Common myeloid progenitor, CD34-positive (primary cell): ENCODE results near the gene SLC1A4. TPM values are rescaled to one million over a fixed set of nuclear protein-coding genes. Genes with fewer than 3 reads are reported as not detected.

Experiments used
- CTCF ChIA-PET: fragments of 350-600 bp; sonication (Branson Sonifier 250); formaldehyde crosslinking; loops from one replicate; lab custom pipeline; 2021; ENCODE audit warnings: antibody characterized with exemption; lab: Charles Lee
- POLR2A ChIA-PET: fragments of 350-600 bp; sonication (Branson Sonifier 250); formaldehyde crosslinking; loops from one replicate; lab custom pipeline; 2021; ENCODE audit warnings: antibody characterized with exemption; lab: Charles Lee
- DNase-seq, 3 donors: peaks; one replicate each; pipeline versions ENCODE4 v3.0.0 to v3.0.0-alpha.2; 2013
- H3K27ac ChIP-seq, 2 experiments: 1 replicate in 1 of 2; 2 replicates in 1 of 2; pipeline ENCODE4 v1.7.0; 2013; ENCODE audit warnings: inconsistent platforms in 2 of 2, low read length in 2 of 2, mild to moderate bottlenecking in 2 of 2, low read depth in 1 of 2, moderate library complexity in 1 of 2; ENCODE audit not compliant: severe bottlenecking in 2 of 2, insufficient read depth in 1 of 2, poor library complexity in 1 of 2
- H3K27me3 ChIP-seq, 5 experiments: replicated peaks in 2 of 5; 1 replicate in 3 of 5; 2 replicates in 2 of 5; pipeline versions ENCODE4 v1.6.1 to v1.7.0; 2013; ENCODE audit warnings: low read length in 4 of 5, mild to moderate bottlenecking in 2 of 5, moderate library complexity in 2 of 5, inconsistent platforms in 1 of 5; ENCODE audit not compliant: insufficient read depth in 5 of 5, control insufficient read depth in 4 of 5
- H3K36me3 ChIP-seq, 4 experiments: 1 replicate in 2 of 4; 2 replicates in 2 of 4; pipeline versions ENCODE4 v1.6.1 to v1.7.0; 2013; ENCODE audit warnings: low read length in 3 of 4, control low read depth in 1 of 4, mild to moderate bottlenecking in 1 of 4; ENCODE audit not compliant: control insufficient read depth in 4 of 4, insufficient read depth in 4 of 4
- H3K4me1 ChIP-seq, 4 experiments: 1 replicate in 3 of 4; 2 replicates in 1 of 4; pipeline versions ENCODE4 v1.6.1 to v1.7.1; 2013; ENCODE audit warnings: low read length in 3 of 4, mild to moderate bottlenecking in 3 of 4, control low read depth in 1 of 4, inconsistent platforms in 1 of 4, moderate library complexity in 1 of 4; ENCODE audit not compliant: control insufficient read depth in 4 of 4, insufficient read depth in 4 of 4; ENCODE audit errors: control extremely low read depth in 1 of 4
- H3K4me3 ChIP-seq, 7 experiments: 1 replicate in 4 of 7; 2 replicates in 3 of 7; pipeline versions ENCODE4 v1.5.1 to v1.7.0; 2013; ENCODE audit warnings: mild to moderate bottlenecking in 7 of 7, low read length in 6 of 7, moderate library complexity in 6 of 7, inconsistent platforms in 2 of 7, low read depth in 2 of 7, control low read depth in 1 of 7; ENCODE audit not compliant: insufficient read depth in 4 of 7, control insufficient read depth in 1 of 7; ENCODE audit errors: extremely low read depth in 1 of 7
- H3K9me3 ChIP-seq, 5 experiments: 1 replicate in 4 of 5; 2 replicates in 1 of 5; pipeline versions ENCODE4 v1.6.1 to v1.7.1; 2013; ENCODE audit warnings: low read length in 4 of 5, mild to moderate bottlenecking in 2 of 5, inconsistent platforms in 1 of 5, low read depth in 1 of 5, moderate library complexity in 1 of 5; ENCODE audit not compliant: control insufficient read depth in 4 of 5, insufficient read depth in 2 of 5; ENCODE audit errors: control extremely low read depth in 1 of 5
- WGBS: methylation state at CpG from one replicate; pipeline ENCODE4 v1.1.5; 2013; ENCODE audit not compliant: insufficient coverage; 5-methylcytosine and 5-hydroxymethylcytosine counted together
- polyA plus RNA-seq: library from polyadenylated mRNA; unstranded; fragments of 120-200 nt; gene quantifications from one replicate; pipeline ENCODE4 v1.2.1, GENCODE V29; 2013

The SLC1A4 gene
- 18.0 TPM for polyA plus RNA-seq

GRCh38 chr2:64989126-64989981 is at the start of gene SLC1A4:
TSS of gene SLC1A4 (plus strand) at chr2:64989399. CDS start at chr2:64989644, 245 bp downstream.
- DNase-seq: peak; percentile 87 to 92 (median 92)
- H3K4me1 ChIP-seq: peaks cover 7 to 67% (median 51%) of the 10 kb centered on the region in 4 experiments
- H3K9me3 ChIP-seq: no peaks in the 10 kb centered on the region
- under 1% methylated on average over 87 of the region's 109 CpGs for WGBS
- ChIA-PET CTCF (interaction anchor here (1.0 to 9.2 kb wide), 7 partner anchors 7 to 71 kb away, joined by 3 to 60 read pairs (median 7); no protein-coding TSS in a partner anchor), POLR2A (interaction anchor here (0.6 to 2.7 kb wide), 11 partner anchors 15 to 227 kb away, joined by 3 to 10 read pairs (median 3); no protein-coding TSS in a partner anchor)
- H3K27me3 ChIP-seq: no peaks in the 10 kb centered on the region
- H3K36me3 ChIP-seq: peaks cover 0 to 24% (median 5%) of the 10 kb centered on the region in 4 experiments
- peak within 1 kb of the TSS; percentile 93 to 98 for H3K27ac ChIP-seq
- peak within 1 kb of the TSS; percentile 69 to 88 (median 83) for H3K4me3 ChIP-seq

GRCh38 chr2:64941143-64941542 is 48.1 kb upstream of the SLC1A4 start:
- CTCF ChIA-PET: interaction anchor here (0.8 to 4.8 kb wide), 6 partner anchors 8 to 323 kb away, joined by 3 to 36 read pairs (median 6); no protein-coding TSS in a partner anchor

GRCh38 chr2:64941801-64942200 is 47.4 kb upstream of the SLC1A4 start:
- 61% methylated on average over 4 of the region's 5 CpGs for WGBS
- DNase-seq: no peak
- Histone ChIP-seq H3K36me3 (no peaks in the 10 kb centered on the region), H3K4me3 (no peak overlapping the region), H3K4me1 (peaks cover 19 to 75% (median 73%) of the 10 kb centered on the region in 4 experiments), H3K27me3 (no peaks in the 10 kb centered on the region), H3K27ac (no peak overlapping the region), H3K9me3 (no peaks in the 10 kb centered on the region)
- ChIA-PET CTCF (interaction anchor here (0.7 to 4.8 kb wide), 9 partner anchors 9 to 323 kb away, joined by 3 to 36 read pairs (median 4); no protein-coding TSS in a partner anchor), POLR2A (interaction anchor here (0.7 to 1.2 kb wide), 2 partner anchors 23 to 47 kb away, joined by 3 to 4 read pairs; partner anchors contain the start of gene SLC1A4)

More at GRCh38 chr2:64941143-64941542, 48.1 kb upstream of the SLC1A4 start:
- Histone ChIP-seq H3K4me1 (peaks cover 18 to 69% (median 66%) of the 10 kb centered on the region in 4 experiments), H3K27ac (no peak overlapping the region), H3K36me3 (no peaks in the 10 kb centered on the region), H3K27me3 (no peaks in the 10 kb centered on the region), H3K9me3 (no peaks in the 10 kb centered on the region), H3K4me3 (no peak overlapping the region)
- POLR2A ChIA-PET: interaction anchor here (1.2 kb wide), 1 partner anchor 48 kb away, joined by 3 read pairs; the partner anchor contains the start of gene SLC1A4
- DNase-seq: no peak
- WGBS: no CpG with 5 or more reads among the region's 3 CpGs

GRCh38 chr2:64942693-64943092 is 46.5 kb upstream of the SLC1A4 start:
- no peak overlapping the region for H3K4me3 ChIP-seq
- no peaks in the 10 kb centered on the region for H3K27me3 ChIP-seq
- 95% methylated on average over 5 of the region's 5 CpGs for WGBS
- ChIA-PET POLR2A (interaction anchor here (1.0 kb wide), 1 partner anchor 48 kb away, joined by 3 read pairs; no protein-coding TSS in a partner anchor), CTCF (interaction anchor here (1.2 to 4.8 kb wide), 8 partner anchors 10 to 92 kb away, joined by 3 to 36 read pairs (median 6); no protein-coding TSS in a partner anchor)
- no peaks in the 10 kb centered on the region for H3K36me3 ChIP-seq
- H3K9me3 ChIP-seq: no peaks in the 10 kb centered on the region
- no peak for DNase-seq
- H3K27ac ChIP-seq: no peak overlapping the region
- peaks cover 20 to 84% (median 78%) of the 10 kb centered on the region in 4 experiments for H3K4me1 ChIP-seq

DNA sequence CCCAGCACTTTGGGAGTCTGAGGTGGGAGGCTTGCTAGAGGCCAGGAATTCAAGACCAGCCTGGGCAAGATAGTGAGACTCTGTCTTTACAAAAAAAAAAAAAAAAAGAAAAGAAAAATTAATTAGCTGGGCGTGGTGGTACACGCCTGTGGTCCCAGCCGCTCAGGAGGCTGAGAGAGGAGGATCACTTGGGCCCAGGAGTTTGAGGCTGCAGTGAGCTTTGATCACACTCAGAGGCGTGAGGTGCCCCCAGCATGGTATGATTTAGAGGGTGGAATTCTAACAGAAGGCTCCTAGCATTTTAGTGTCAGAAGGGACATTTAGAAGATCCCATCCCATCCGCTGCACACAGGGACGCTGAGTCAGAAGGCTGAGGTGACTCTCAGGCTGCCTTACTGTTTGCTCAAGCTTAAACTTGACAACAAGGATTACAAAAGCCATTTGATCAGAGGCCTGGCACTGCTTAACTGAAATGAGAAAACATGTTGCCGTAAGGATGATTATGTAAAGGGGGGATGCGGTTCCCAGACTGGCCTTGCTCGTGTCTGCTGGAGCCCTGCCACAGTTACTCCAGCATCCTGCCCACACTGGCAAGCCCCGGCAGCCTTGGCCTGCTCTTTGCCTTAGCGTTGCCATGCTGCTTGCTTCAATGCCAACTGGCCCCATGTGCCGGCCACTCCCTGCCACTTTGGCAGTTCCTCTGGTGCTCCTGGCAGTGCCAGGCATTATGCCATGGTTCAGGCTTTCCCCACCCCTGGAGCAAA is 45.6 kb upstream of the SLC1A4 start:
- Histone ChIP-seq H3K4me1 (peaks cover 20 to 89% (median 80%) of the 10 kb centered on the region in 4 experiments), H3K27me3 (no peaks in the 10 kb centered on the region), H3K36me3 (no peaks in the 10 kb centered on the region), H3K27ac (no peak overlapping the region), H3K4me3 (peak overlapping the region in 1 of 7 experiments; percentile 8), H3K9me3 (no peaks in the 10 kb centered on the region)
- 58% methylated on average over 9 of the region's 12 CpGs for WGBS
- peak in 2 of 3 donors; percentile 40 to 41 for DNase-seq
- CTCF ChIA-PET: interaction anchor here (1.5 to 4.8 kb wide), 4 partner anchors 14 to 91 kb away, joined by 4 to 36 read pairs (median 7); no protein-coding TSS in a partner anchor
- POLR2A ChIA-PET: interaction anchor here (0.9 to 1.0 kb wide), 2 partner anchors 47 to 74 kb away, joined by 3 to 4 read pairs; no protein-coding TSS in a partner anchor

- no peaks in the 10 kb centered on the region for H3K27me3 ChIP-seq
- H3K36me3 ChIP-seq: no peaks in the 10 kb centered on the region
- ChIA-PET CTCF (interaction anchor here (1.3 to 3.7 kb wide), 6 partner anchors 11 to 74 kb away, joined by 3 to 12 read pairs (median 4); no protein-coding TSS in a partner anchor), POLR2A (interaction anchor here (0.8 to 0.9 kb wide), 2 partner anchors 44 to 73 kb away, joined by 3 to 4 read pairs; no protein-coding TSS in a partner anchor)
- peaks cover 16 to 80% (median 72%) of the 10 kb centered on the region in 4 experiments for H3K4me1 ChIP-seq
- WGBS: 100% methylated on average over 2 of the region's 4 CpGs
- no peak overlapping the region for H3K4me3 ChIP-seq
- no peak for DNase-seq
- no peaks in the 10 kb centered on the region for H3K9me3 ChIP-seq
- peak overlapping the region; percentile 27 to 91 for H3K27ac ChIP-seq
Observed at GRCh38 chr2:64944484-64944883, 44.7 kb upstream of the SLC1A4 start.
